HG03159 (cell line): ENCODE measurements around the gene NPTXR.
A peak's percentile ranks its signal among the peaks of the same experiment; 100 is the strongest.

Experiments
- ATAC-seq: cut with Tn5 transposase; IDR thresholded peaks from one replicate; pipeline ENCODE4 v1.9.1; 2021; ENCODE audit warnings: mild to moderate bottlenecking, moderate library complexity; ENCODE audit not compliant: unreplicated experiment

The NPTXR gene

DNA sequence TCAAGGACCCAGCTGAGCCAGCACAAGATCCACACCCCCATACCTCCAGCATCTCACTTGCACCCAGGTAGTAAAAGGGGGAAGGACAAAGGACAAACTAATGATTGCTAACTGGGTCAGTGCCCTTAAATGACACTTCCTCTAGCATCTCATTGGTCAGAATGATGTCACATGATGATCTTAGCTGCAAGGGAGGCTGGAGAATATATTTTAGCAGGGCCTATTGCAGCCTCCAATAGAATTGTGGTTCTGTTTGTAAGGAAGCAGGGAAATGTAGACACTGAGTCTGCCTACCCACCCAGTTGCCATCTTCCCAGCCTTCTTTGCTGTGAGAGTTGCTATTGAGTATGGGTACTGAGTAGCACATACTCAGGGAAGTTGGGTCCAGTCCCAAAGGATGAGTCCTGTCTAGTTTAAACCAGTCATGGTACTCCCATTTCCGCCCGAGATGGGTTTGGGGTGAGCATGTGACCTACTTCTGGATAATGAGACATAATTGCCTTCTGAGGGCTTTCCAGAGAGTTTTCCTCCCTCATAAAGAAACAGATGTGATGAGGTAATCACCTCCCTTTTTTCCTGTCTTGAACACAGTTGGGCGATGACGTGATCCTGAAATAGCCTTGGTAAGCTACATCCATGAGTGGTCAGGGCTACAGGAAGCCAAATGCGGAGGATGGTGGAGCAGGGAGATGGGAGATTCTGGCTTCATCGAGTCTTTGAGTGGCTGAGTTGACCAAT is 44.4 kb downstream of the NPTXR start:
- ATAC-seq, result no peak

- ATAC-seq, result no peak
Observed at GRCh38 chr22:38798496-38798895, 45.3 kb downstream of the NPTXR start.

DNA sequence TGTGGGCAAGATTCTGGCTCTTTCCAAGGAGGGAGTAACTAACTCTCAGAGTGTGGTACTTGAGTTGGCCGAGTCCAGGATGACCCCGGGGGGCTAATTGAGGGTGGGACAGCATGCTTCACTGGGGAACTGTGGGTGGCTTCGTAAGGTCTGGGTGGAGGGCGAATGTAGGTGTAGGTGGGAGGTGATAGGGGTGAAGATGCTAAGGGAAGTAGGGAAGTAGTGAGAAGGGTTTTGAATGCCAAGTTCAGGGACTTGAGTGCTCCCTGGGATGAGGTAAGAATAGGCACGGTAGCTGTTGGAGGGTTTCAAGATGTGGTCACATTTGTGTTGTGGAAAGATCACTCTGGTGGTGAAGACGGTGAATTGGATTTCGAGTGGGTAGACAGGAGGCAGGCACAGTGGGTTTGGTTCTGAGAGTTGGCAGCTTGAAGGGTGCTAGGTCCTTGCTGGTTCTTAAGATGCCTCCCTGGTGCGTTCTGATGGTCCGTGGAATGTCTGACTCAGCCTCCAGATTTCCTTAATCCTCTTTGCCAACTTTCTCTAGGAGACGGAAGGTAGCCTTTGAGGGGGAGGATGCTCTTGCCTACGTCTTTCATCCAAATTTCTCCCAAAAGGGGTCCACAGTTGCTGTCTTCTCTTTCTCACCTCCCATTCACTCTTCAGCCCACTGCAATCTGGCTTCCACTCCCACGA is 47.4 kb downstream of the NPTXR start:
- no peak for ATAC-seq

DNA sequence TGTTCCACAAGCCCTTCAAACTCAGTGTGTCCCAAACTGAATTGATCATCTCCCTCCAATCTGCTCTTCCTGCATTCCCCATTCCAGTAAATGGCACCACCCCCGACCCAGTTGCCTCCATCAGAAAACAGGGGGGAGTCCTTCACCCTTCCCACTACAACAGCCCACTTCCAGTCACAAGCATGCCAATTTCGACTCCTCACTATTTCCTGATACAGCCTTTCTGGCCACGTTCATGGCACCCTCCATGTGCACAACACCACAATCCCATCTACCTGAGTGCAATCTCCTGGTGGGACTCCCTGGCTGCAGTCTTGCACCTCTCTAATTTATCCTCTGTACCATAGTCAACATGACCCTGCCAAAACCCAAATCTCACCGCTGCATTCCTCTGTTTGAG is 48.3 kb downstream of the NPTXR start:
- no peak for ATAC-seq

GRCh38 chr22:38793721-38794466 is 49.9 kb downstream of the NPTXR start, which contains the start of gene DNAL4:
Gene DNAL4 (minus strand): TSS chr22:38794143. CDS start chr22:38782731, 11,412 bp downstream.
- peak; percentile 93 for ATAC-seq

- ATAC-seq, result no peak
Observed at GRCh38 chr22:38793317-38793716, 50.5 kb downstream of the NPTXR start.

DNA sequence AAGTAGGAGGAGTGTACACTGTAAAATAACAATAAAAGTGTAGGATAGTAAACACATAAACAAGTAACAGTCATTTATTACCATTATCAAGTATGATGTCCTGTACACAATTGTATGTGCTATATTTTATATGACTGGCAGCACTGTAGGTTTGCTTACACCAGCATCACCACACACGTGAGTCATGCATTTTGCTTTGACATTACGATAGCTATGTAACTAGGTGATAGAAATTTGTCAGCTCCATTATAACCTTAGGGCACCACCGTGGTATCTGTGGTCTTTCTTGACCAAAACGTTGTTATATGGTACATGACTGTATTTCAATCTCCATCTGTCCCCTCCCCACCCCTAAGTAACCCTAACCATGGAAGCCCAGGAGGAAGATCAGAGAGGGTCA is 51.0 kb downstream of the NPTXR start:
- ATAC-seq, result no peak

GRCh38 chr22:38789606-38790005 is 54.2 kb downstream of the NPTXR start:
- no peak for ATAC-seq

DNA sequence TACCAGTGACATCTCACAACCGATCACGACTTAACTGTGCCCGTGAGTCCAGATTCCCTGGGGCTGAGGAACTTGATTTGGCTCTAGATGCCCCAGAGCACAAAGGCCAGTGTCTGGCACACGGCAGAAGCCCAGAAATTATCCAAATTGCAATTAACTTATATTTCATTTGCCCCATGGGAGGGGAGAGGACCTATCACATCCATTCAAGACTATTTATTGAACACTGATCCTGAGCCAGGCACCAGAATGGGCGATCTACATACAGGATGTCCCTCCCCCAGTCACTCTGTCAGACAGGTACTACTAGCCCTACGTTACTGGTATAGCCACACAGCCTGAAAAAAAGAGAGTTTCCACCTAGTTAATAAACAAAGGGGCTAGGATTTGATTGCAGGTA is 55.0 kb downstream of the NPTXR start:
- ATAC-seq, result no peak

GRCh38 chr22:38788021-38788816 is 55.6 kb downstream of the NPTXR start:
- ATAC-seq, result no peak

DNA sequence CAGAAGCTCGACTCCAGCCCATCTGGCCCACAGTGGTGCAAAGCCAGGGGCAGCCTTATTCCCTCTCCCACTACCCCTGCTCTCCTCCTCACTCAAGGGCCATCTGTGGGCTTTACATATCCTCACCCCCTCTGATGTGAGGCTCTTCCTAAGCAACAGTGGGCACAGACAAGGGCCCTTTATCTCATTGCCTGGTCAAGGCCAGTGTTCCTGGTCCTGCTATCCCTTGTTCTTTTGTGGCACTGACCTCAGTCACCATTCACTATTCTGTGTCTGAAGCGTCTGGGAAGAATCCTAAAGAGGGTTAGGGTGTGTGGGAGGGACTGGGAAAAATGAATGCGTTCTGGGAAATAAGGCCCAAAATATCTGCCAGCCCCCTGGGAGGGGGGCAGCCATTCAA is 57.2 kb downstream of the NPTXR start:
- no peak for ATAC-seq

- no peak for ATAC-seq
Observed at GRCh38 chr22:38784856-38785255, 59.0 kb downstream of the NPTXR start.

- no peak for ATAC-seq
Observed at GRCh38 chr22:38784035-38784434, 59.8 kb downstream of the NPTXR start.

GRCh38 chr22:38783095-38783615 is 60.7 kb downstream of the NPTXR start:
- no peak for ATAC-seq

- ATAC-seq, result no peak
Observed at GRCh38 chr22:38782402-38783094, 61.3 kb downstream of the NPTXR start.

GRCh38 chr22:38781033-38781432 is 62.8 kb downstream of the NPTXR start:
- ATAC-seq, result no peak

GRCh38 chr22:38777087-38777671 is 66.6 kb downstream of the NPTXR start:
- no peak for ATAC-seq

DNA sequence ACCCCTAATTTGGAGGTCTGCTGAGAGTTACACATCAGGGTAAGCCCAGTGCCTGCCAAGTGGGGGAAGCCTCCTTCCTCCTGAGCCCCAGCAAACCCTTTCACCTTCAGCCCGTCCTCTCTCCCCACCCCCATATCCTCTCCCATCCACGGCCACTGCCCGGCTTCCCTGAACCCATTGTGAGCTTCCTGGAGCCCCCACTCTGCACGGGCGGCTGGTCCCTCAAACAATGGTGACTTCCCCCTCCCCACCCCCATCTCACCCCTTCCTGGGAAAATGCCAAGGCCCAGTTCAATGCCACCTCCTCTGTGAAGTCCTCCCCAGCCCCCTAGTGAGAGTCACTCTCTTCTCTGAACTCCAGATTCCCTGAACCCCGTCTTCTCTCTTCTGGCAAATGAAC is 67.7 kb downstream of the NPTXR start:
- ATAC-seq, result no peak

DNA sequence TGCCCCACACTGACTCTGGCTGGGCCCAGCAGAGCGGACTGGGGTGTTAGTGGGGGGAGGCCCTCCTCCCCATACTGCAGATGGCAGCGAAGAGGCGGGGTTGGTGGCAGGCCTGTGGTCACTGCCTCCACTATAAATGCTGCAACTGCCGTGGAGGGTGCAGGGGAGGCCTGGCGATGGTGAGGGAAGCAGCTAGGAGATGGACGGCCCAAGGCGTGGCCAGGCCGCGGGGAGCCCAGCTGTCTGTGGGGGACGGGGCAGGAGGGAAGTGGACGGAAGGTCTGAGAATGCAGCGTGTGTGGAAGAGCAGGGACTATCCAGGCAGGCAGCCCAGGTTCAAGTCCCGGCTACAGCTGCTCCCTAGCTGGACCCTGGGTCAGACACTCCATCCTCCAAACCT is 68.2 kb downstream of the NPTXR start:
- ATAC-seq, result no peak
